Nephron progenitor cell (in vitro differentiated cells): ENCODE data around the gene RGS14.
"Not testable (repeated sequence)": the region's sequence is repeated elsewhere in the genome, so short reads cannot be mapped to it uniquely, and the experiment has no call there.

Source experiments
- DNase-seq: peaks from one replicate; pipeline ENCODE4 v3.0.0; 2021
- H3K27ac Mint-ChIP-seq: 2 replicates; pipeline ENCODE4 v1.8.0; 2021; ENCODE audit warnings: mild to moderate bottlenecking, moderate library complexity, mixed read lengths
- H3K27me3 Mint-ChIP-seq: 2 replicates; pipeline ENCODE4 v1.8.0; 2021; ENCODE audit warnings: mild to moderate bottlenecking, low read depth, mixed read lengths; ENCODE audit not compliant: poor library complexity
- H3K36me3 Mint-ChIP-seq: 2 replicates; pipeline ENCODE4 v1.8.0; 2021; ENCODE audit warnings: low read depth, mixed read lengths
- H3K4me1 Mint-ChIP-seq: 2 replicates; pipeline ENCODE4 v1.8.0; 2021; ENCODE audit warnings: mixed read lengths
- H3K4me3 Mint-ChIP-seq: 2 replicates; pipeline ENCODE4 v1.8.0; 2021; ENCODE audit warnings: mild to moderate bottlenecking, moderate library complexity, mixed read lengths
- H3K9me3 Mint-ChIP-seq: 2 replicates; pipeline ENCODE4 v1.8.0; 2021; ENCODE audit warnings: mild to moderate bottlenecking, moderate library complexity, mixed read lengths
- CTCF ChIP-seq: fragments of 200-600 bp; sonication (generic); IDR thresholded peaks from 2 replicates; pipeline ENCODE4 v1.5.0; 2021; ENCODE audit warnings: antibody characterized with exemption

Gene RGS14

DNA sequence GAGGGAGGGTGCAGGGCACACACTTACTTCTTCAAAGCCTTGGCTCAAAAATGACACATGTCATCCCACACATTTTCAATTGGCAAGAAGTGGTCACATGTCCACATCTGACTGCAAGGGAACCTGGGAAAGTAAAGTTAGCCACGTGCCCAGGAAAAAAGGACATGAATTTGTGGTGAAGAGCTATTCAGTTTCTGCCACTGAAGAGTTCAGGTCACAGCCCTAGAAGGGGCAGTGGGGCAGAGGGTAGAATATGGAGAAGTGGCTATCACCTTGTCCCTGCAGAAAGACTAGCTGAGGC lies 1.9 kb upstream of the RGS14 start:
- DNase-seq: no peak
- peaks cover 52% of the 10 kb centered on the region for H3K27me3 Mint-ChIP-seq
- no peak for TF ChIP-seq CTCF

GRCh38 chr5:177356746-177357145 lies 978 bp upstream of the RGS14 start:
- Mint-ChIP-seq H3K27me3 (peaks cover 52% of the 10 kb centered on the region), H3K36me3 (no peaks in the 10 kb centered on the region), H3K27ac (no peak overlapping the region), H3K9me3 (no peaks in the 10 kb centered on the region), H3K4me3 (no peak overlapping the region), H3K4me1 (peaks cover 15% of the 10 kb centered on the region)
- no peak for TF ChIP-seq CTCF
- no peak for DNase-seq

More for the DNA sequence above, 1.9 kb upstream of the RGS14 start:
- H3K4me1 Mint-ChIP-seq: peaks cover 15% of the 10 kb centered on the region
- H3K36me3 Mint-ChIP-seq: no peaks in the 10 kb centered on the region
- H3K4me3 Mint-ChIP-seq: no peak overlapping the region
- no peaks in the 10 kb centered on the region for H3K9me3 Mint-ChIP-seq
- no peak overlapping the region for H3K27ac Mint-ChIP-seq

- Mint-ChIP-seq H3K36me3 (no peaks in the 10 kb centered on the region), H3K9me3 (no peaks in the 10 kb centered on the region), H3K27ac (no peak overlapping the region), H3K27me3 (peaks cover 53% of the 10 kb centered on the region), H3K4me3 (no peak overlapping the region), H3K4me1 (peaks cover 15% of the 10 kb centered on the region)
- no peak for TF ChIP-seq CTCF
- no peak for DNase-seq
These were observed 622 bp upstream of the RGS14 start for GRCh38 chr5:177357146-177357458.

- TF ChIP-seq CTCF: no peak
- DNase-seq: no peak
- no peak overlapping the region for H3K4me3 Mint-ChIP-seq
- peaks cover 23% of the 10 kb centered on the region for H3K4me1 Mint-ChIP-seq
- H3K27ac Mint-ChIP-seq: no peak overlapping the region
- no peaks in the 10 kb centered on the region for H3K9me3 Mint-ChIP-seq
- H3K36me3 Mint-ChIP-seq: no peaks in the 10 kb centered on the region
- peaks cover 52% of the 10 kb centered on the region for H3K27me3 Mint-ChIP-seq
These were observed 671 bp downstream of the RGS14 start for GRCh38 chr5:177358370-177358819.

DNA sequence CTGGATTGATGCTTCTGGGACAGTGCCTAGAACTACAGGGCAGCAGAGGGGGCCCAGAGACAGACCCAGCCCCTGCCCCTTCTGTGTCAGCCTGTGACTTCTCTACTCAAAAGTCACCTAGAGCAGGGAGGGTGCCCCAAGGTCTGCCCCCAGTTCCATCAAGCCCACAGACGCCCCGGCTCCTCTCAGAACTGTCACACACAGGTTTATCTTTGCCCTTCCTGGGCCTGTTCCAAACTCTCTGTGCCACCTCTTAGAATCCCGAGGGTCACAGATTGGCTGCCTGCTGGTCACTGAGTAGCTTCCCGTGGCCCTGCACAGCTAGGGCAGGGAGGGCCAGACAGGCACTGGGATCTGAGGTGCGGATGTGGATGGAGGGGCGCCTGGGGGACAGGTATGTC lies 1.7 kb downstream of the RGS14 start:
- no peak for TF ChIP-seq CTCF
- no peaks in the 10 kb centered on the region for H3K9me3 Mint-ChIP-seq
- H3K4me3 Mint-ChIP-seq: no peak overlapping the region
- peaks cover 41% of the 10 kb centered on the region for H3K27me3 Mint-ChIP-seq
- H3K4me1 Mint-ChIP-seq: peaks cover 30% of the 10 kb centered on the region
- H3K27ac Mint-ChIP-seq: no peak overlapping the region
- DNase-seq: no peak
- no peaks in the 10 kb centered on the region for H3K36me3 Mint-ChIP-seq

DNA sequence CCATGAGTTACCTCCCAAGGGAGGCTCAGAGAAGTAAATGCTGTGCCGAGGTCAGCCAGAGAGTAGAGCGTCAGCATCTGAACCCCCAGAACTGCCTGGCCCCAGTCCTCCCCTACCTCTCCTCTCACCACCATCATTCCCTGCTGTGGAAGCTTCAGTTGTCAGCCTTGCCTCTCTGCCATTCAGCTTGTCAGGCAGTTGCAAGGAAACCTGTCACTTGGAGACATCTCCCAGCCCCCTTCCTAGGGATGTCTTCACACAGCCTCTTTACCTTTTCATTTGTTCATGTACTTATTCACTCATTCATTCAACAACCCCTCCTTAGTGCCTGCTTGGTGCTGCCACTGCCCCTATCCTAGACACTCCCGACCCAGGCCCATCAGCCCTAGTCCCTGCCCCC lies 2.1 kb downstream of the RGS14 start:
- Mint-ChIP-seq H3K36me3 (no peaks in the 10 kb centered on the region), H3K9me3 (no peaks in the 10 kb centered on the region), H3K27me3 (peaks cover 37% of the 10 kb centered on the region), H3K27ac (no peak overlapping the region), H3K4me1 (peaks cover 34% of the 10 kb centered on the region), H3K4me3 (no peak overlapping the region)
- DNase-seq: no peak
- TF ChIP-seq CTCF: no peak

DNA sequence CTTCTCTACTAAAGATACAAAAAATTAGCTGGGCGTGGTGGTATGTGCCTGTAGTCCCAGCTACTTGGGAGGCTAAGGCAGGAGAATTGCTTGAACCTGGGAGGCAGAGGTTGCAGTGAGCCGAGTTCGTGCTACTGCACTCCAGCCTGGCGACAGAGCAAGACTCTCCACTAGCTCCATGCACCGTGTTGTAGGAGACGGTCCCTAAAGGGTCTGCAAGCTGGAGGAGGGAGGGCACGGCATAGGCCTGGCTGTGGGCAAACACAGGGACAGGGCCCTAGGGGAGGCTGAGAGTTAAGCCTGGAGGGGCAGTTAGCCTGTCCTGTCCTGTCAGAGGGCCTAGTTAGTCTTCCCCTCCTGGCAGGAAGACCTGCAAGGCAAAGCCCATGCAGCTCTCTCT lies 3.0 kb downstream of the RGS14 start:
- H3K27ac Mint-ChIP-seq, H3K9me3 Mint-ChIP-seq, H3K4me3 Mint-ChIP-seq, H3K36me3 Mint-ChIP-seq, DNase-seq: not testable (repeated sequence)
- H3K4me1 Mint-ChIP-seq: peaks cover 37% of the 10 kb centered on the region
- H3K27me3 Mint-ChIP-seq: peaks cover 31% of the 10 kb centered on the region
